Measurements from ENCODE around the gene IPP. TPM values are rescaled to one million over a fixed set of nuclear protein-coding genes. Genes with fewer than 3 reads are reported as not detected.

Gene IPP
- total and polyA plus RNA-seq, 9 donors = 15.2 to 20.6 (median 19.1) TPM

GRCh38 chr1:45654540-45655280 is 95.7 kb downstream of the IPP start:
- no peaks in the 10 kb centered on the region for H3K4me1 ChIP-seq (ENCODE audit: control insufficient read depth, insufficient read depth, low read length)
- 96% methylated on average over 4 of the region's 12 CpGs for WGBS (ENCODE audit: insufficient coverage)
- H3K4me3 ChIP-seq (ENCODE audit: low read length) = no peak overlapping the region
- no peaks in the 10 kb centered on the region for H3K27me3 ChIP-seq (ENCODE audit: control insufficient read depth, insufficient read depth, low read length)
- peaks cover 62% of the 10 kb centered on the region for H3K36me3 ChIP-seq (ENCODE audit: control insufficient read depth, insufficient read depth, low read length)
- no peak for DNase-seq
- no peaks in the 10 kb centered on the region for H3K9me3 ChIP-seq (replicated peaks; ENCODE audit: control insufficient read depth, low read depth, low read length)
- H3K27ac ChIP-seq (ENCODE audit: low read length) = no peak overlapping the region

Other genes starting within 250 kb of the IPP start
- 223 TPM for gene PRDX1, start 228.8 kb downstream of the IPP start, total RNA-seq
- gene PRDX1, start 228.8 kb downstream of the IPP start, polyA plus RNA-seq (ENCODE audit: insufficient read depth in 1 of 8, insufficient read length in 8 of 8, low replicate concordance in 1 of 8) = 100 to 1,000 TPM; 159 to 216 (median 171) TPM
- gene AKR1A1, start 199.8 kb downstream of the IPP start, total RNA-seq = 93.1 TPM
- gene AKR1A1, start 199.8 kb downstream of the IPP start, polyA plus RNA-seq (ENCODE audit: insufficient read depth in 1 of 8, insufficient read length in 8 of 8, low replicate concordance in 1 of 8) = 100 to 1,000 TPM in 3 of 8 donors, 10 to 100 TPM in 5; 78.3 to 114 (median 95.0) TPM
- gene NASP, start 166.6 kb downstream of the IPP start, total RNA-seq = 56.4 TPM
- gene NASP, start 166.6 kb downstream of the IPP start, polyA plus RNA-seq (ENCODE audit: insufficient read depth in 1 of 8, insufficient read length in 8 of 8, low replicate concordance in 1 of 8) = 100 to 1,000 TPM; 139 to 188 (median 160) TPM
- gene CCDC17, start 126.6 kb downstream of the IPP start, total RNA-seq = 1.2 TPM
- gene CCDC17, start 126.6 kb downstream of the IPP start, polyA plus RNA-seq (ENCODE audit: insufficient read depth in 1 of 8, insufficient read length in 8 of 8, low replicate concordance in 1 of 8) = 1 to 10 TPM in 5 of 8 donors, under 1 TPM in 3; 0.71 to 2.0 (median 1.5) TPM
- gene GPBP1L1, start 64.1 kb downstream of the IPP start, total RNA-seq = 73.0 TPM
- 10 to 100 TPM; 55.7 to 70.4 (median 64.8) TPM for gene GPBP1L1, start 64.1 kb downstream of the IPP start, polyA plus RNA-seq (ENCODE audit: insufficient read depth in 1 of 8, insufficient read length in 8 of 8, low replicate concordance in 1 of 8)
- 14.4 TPM for gene TMEM69, start 62.5 kb downstream of the IPP start, total RNA-seq
- 10 to 100 TPM; 25.7 to 31.2 (median 28.7) TPM for gene TMEM69, start 62.5 kb downstream of the IPP start, polyA plus RNA-seq (ENCODE audit: insufficient read depth in 1 of 8, insufficient read length in 8 of 8, low replicate concordance in 1 of 8)
- 32.4 TPM for gene MAST2, start 53.0 kb upstream of the IPP start, total RNA-seq
- 100 to 1,000 TPM in 3 of 8 donors, 10 to 100 TPM in 5; 57.2 to 107 (median 86.0) TPM for gene MAST2, start 53.0 kb upstream of the IPP start, polyA plus RNA-seq (ENCODE audit: insufficient read depth in 1 of 8, insufficient read length in 8 of 8, low replicate concordance in 1 of 8)

Data from muscle of leg (tissue), 11 donors.